ENCODE measurements around the gene SUPT20HL1. TPM values are rescaled to one million over a fixed set of nuclear protein-coding genes. Genes with fewer than 3 reads are reported as not detected.
"Not testable (repeated sequence)": the region's sequence is repeated elsewhere in the genome, so short reads cannot be mapped to it uniquely, and the experiment has no call there.

SUPT20HL1 gene
- total RNA-seq: not detected
- long read RNA-seq: 0 reads

- intact Hi-C loops (cut with DNase I): no loop called here
These were observed at the start of gene SUPT20HL1 for GRCh38 chrX:24360272-24360671. Gene SUPT20HL1 (plus strand): TSS chrX:24360639. CDS start chrX:24362761, 2,122 bp downstream.

DNA sequence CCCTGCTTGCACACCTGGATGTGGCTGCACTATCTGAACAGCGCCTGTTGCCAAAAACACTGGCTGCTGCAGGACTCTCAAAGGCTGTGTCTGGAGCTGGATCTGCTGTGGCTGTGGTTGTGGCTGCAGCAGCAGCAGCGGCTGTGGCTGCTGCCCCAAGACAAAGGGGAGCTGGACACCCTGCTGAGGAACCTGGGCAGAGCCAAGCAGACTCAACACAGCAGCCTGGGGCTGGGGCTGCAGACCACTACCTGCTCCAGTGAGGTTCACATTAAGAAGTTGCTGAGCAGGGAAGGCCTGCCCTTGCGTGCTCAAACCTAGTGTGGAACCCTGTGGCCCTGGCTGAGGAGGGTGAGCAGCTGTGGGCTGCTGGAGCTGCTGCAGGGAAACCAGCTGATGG lies 49.5 kb upstream of the SUPT20HL1 start:
- H3K27me3 ChIP-seq (ENCODE audit: low read depth); H3K4me3 ChIP-seq; H3K4me1 ChIP-seq; ATAC-seq; intact Hi-C loops (cut with DNase I); DNase-seq; H3K27ac ChIP-seq; H3K9me3 ChIP-seq; H3K36me3 ChIP-seq: not testable (repeated sequence)

More at GRCh38 chrX:24360272-24360671, at the start of gene SUPT20HL1:
- H3K36me3 ChIP-seq: no peaks in the 10 kb centered on the region
- H3K27me3 ChIP-seq (ENCODE audit: low read depth): no peaks in the 10 kb centered on the region
- TF ChIP-seq, protein P1, sequence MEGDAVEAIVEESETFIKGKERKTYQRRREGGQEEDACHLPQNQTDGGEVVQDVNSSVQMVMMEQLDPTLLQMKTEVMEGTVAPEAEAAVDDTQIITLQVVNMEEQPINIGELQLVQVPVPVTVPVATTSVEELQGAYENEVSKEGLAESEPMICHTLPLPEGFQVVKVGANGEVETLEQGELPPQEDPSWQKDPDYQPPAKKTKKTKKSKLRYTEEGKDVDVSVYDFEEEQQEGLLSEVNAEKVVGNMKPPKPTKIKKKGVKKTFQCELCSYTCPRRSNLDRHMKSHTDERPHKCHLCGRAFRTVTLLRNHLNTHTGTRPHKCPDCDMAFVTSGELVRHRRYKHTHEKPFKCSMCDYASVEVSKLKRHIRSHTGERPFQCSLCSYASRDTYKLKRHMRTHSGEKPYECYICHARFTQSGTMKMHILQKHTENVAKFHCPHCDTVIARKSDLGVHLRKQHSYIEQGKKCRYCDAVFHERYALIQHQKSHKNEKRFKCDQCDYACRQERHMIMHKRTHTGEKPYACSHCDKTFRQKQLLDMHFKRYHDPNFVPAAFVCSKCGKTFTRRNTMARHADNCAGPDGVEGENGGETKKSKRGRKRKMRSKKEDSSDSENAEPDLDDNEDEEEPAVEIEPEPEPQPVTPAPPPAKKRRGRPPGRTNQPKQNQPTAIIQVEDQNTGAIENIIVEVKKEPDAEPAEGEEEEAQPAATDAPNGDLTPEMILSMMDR (IDR thresholded peaks at IDR 0.05): no peak
- DNase-seq (no peak), ATAC-seq (no peak)
- H3K9me3 ChIP-seq: no peaks in the 10 kb centered on the region
- no peaks in the 10 kb centered on the region for H3K4me1 ChIP-seq
- H3K27ac ChIP-seq: no peak within 1 kb of the TSS
- no peak within 1 kb of the TSS for H3K4me3 ChIP-seq

DNA sequence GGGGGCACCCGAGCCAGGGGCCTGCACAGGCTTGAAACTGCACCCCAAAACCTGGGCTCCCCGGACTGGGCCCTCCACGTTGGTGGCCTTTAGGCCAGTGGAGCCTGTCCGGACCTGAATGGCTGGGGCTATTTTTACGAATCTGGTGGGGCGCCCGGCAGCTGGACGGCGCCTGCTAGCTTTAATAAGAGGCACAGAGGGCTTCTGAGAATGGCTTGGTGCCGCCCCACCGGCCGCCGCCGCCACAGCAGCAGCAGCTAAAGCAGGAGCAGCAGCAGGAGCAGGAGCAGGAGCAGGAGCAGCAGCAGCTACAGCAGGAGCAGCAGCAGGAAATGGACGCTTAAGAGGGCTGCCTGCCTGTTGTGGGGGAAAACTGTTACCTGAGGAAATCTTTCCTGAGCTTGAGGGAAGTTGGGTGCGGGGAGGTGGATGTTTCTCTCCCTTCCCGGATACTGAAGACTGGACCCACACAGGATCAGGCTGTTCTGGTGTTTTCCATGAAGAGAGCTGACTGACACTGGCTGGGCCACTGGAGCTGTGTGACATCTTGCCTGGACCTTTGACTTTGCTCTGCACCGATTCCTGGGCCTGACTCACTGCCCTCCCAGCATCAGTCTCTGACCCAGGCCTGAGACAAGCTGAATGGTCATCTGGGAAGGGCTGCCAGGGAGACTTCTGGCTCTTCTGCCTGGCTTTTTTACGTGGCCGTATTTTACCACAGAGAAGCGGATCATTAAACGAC lies 48.8 kb upstream of the SUPT20HL1 start:
- not testable (repeated sequence) for ATAC-seq, H3K4me3 ChIP-seq

DNA sequence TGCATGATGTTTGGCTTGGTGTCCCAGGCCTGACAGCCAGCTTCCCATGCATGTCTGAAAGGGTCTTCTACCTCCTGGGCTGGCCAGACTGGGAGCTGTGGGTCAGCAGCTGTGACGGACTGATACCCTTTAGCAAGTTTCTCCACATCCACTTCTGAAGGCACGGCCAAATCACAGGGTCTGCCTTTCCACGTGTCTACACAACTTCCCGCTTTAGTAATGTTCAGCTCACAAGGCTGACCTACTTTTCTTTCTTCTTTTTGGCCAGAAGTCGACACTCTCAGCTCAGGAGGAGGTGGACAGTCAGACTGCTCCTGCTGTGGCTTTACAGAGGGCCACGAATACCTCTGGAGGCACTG lies 48.2 kb upstream of the SUPT20HL1 start:
- H3K27ac ChIP-seq; H3K36me3 ChIP-seq; DNase-seq; intact Hi-C loops (cut with DNase I); ATAC-seq; H3K4me3 ChIP-seq; H3K27me3 ChIP-seq (ENCODE audit: low read depth); H3K9me3 ChIP-seq; H3K4me1 ChIP-seq: not testable (repeated sequence)

More for the DNA sequence above, 48.8 kb upstream of the SUPT20HL1 start:
- DNase-seq; H3K9me3 ChIP-seq; H3K36me3 ChIP-seq; intact Hi-C loops (cut with DNase I); H3K27ac ChIP-seq; H3K27me3 ChIP-seq (ENCODE audit: low read depth); H3K4me1 ChIP-seq: not testable (repeated sequence)

GRCh38 chrX:24314019-24314635 lies 46.3 kb upstream of the SUPT20HL1 start, which contains the start of gene SUPT20HL2:
Gene SUPT20HL2 (minus strand): TSS chrX:24314069. CDS start chrX:24313315, 754 bp downstream.
- no peak for DNase-seq
- no peak for ATAC-seq
- H3K36me3 ChIP-seq: no peaks in the 10 kb centered on the region
- TF ChIP-seq, protein P1 (IDR thresholded peaks at IDR 0.05): no peak
- no peak within 1 kb of the TSS for H3K27ac ChIP-seq
- no peaks in the 10 kb centered on the region for H3K27me3 ChIP-seq (ENCODE audit: low read depth)
- intact Hi-C loops (cut with DNase I): no loop called here
- H3K4me3 ChIP-seq: no peak within 1 kb of the TSS
- H3K9me3 ChIP-seq: no peaks in the 10 kb centered on the region
- no peaks in the 10 kb centered on the region for H3K4me1 ChIP-seq

- ATAC-seq: no peak
- Histone ChIP-seq H3K27me3 (ENCODE audit: low read depth) (no peaks in the 10 kb centered on the region), H3K9me3 (no peaks in the 10 kb centered on the region), H3K27ac (no peak overlapping the region), H3K4me3 (no peak overlapping the region), H3K36me3 (no peaks in the 10 kb centered on the region), H3K4me1 (no peaks in the 10 kb centered on the region)
- TF ChIP-seq, protein P1 (IDR thresholded peaks at IDR 0.05): no peak
- no peak for DNase-seq
- intact Hi-C loops (cut with DNase I): no loop called here
These were observed 44.3 kb upstream of the SUPT20HL1 start for GRCh38 chrX:24316111-24316510.

GRCh38 chrX:24317567-24317966 lies 42.9 kb upstream of the SUPT20HL1 start:
- intact Hi-C loops (cut with DNase I): no loop called here
- Histone ChIP-seq H3K9me3 (no peaks in the 10 kb centered on the region), H3K4me1 (no peaks in the 10 kb centered on the region), H3K27ac (no peak overlapping the region), H3K27me3 (ENCODE audit: low read depth) (no peaks in the 10 kb centered on the region), H3K36me3 (no peaks in the 10 kb centered on the region), H3K4me3 (no peak overlapping the region)
- DNase-seq (no peak), ATAC-seq (no peak)
- TF ChIP-seq, protein P1 (IDR thresholded peaks at IDR 0.05): no peak
